GM12872 (cell line): ENCODE results near the gene RALGPS1.

Source experiments
- CTCF ChIP-seq: IDR thresholded peaks from 3 replicates; pipeline ENCODE4 v1.5.1; 2011; ENCODE audit warnings: low read depth, mild to moderate bottlenecking, low read length, moderate library complexity; ENCODE audit not compliant: insufficient read depth

RALGPS1 gene

GRCh38 chr9:126973651-126974529 is 59.3 kb downstream of the RALGPS1 start:
- no peak for TF ChIP-seq CTCF

DNA sequence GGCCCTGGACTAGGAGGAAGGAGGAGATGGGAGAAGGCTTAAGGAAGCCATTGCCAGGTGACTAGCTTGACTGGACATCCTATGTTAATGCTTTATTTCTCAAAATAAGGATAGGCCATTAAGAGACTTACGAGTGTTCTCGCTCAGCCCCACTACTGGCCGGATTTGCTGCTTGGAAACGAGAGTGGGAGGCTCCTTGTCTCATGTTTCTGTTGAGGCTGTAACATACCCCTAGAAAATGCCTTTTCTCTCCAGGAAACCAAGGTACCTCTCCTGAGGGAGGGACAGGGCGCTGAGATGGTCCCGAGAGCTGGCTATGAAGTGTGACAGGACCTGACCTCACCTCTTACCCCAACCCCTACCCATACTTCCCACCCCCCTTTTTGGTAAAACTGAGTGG is 60.0 kb downstream of the RALGPS1 start:
- TF ChIP-seq CTCF, result no peak

DNA sequence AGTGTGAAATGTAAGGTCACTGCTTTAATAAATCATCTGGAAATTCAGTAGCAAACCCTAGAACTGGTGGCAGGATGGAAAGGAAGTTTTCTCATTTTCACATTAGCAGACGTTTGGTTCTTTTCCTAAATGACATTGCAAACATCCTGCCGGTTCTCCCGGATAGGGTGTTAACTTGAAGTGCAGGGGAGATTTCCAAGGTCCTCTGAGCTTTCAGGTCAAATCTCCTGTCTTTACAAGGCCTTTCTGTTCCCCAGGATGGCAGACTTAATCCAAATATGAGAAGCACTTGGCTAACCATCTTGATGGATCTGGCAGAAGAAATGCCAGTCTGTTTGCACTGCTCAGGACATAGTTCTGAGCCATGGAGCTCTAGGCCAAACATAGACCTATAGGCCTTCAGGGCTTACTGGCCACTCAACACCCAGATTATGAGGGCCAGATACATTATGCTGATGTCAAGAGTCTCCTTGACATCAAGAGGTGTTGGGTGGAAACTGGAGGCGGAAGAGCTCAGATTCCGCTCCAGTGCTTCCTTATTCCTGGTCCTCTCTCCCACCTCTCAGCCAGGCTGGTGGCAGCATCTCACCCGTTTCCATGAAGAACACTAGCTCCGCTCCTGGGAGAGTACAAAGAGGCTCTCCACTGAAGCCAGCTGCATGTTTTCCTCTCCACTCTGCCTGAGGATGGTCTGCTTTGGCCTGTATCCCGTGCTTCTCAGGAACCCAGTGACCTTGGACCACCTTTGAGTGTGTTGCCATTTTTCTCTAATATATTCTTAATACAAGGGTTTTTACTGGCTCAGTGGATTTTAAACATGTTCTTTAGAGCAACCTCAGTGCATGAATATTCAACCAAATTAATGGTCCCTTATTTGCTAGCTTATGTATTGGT is 61.0 kb downstream of the RALGPS1 start:
- TF ChIP-seq CTCF, result no peak

GRCh38 chr9:126979461-126979860 is 64.9 kb downstream of the RALGPS1 start:
- TF ChIP-seq CTCF, result no peak

GRCh38 chr9:126980231-126980630 is 65.6 kb downstream of the RALGPS1 start:
- no peak for TF ChIP-seq CTCF

DNA sequence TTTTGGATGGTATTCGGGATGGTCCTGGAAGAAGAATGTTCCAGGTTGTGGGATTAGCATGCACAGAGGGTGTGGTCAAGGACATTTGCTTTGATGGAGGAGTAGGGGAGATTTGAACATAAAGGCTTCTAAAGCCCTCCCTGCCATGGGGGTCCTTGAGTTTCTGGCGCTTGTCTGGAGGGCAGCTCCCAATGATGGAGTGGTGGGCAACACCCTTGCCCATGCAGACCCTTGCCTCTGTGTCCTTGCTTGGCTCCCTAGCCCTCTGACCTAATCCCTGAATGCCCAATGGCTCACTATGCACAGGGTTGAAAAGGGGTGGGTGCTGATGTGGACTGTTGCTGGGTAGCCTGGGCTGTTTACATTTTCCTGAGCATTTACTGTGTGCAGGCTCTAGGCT is 66.6 kb downstream of the RALGPS1 start:
- no peak for TF ChIP-seq CTCF
